C4-2B (cell line): ENCODE results near the gene UPF2.

Experiments used
- ZFX ChIP-seq: fragments of 450-650 bp; IDR thresholded peaks from 2 replicates; pipeline ENCODE4 v1.6.1; 2017
- TF ChIP-seq, protein P1 (sequence below): fragments of 450-650 bp; conservative IDR thresholded peaks from 2 replicates; pipeline ENCODE4 v1.5.1; 2017; ENCODE audit warnings: mild to moderate bottlenecking

DNA sequence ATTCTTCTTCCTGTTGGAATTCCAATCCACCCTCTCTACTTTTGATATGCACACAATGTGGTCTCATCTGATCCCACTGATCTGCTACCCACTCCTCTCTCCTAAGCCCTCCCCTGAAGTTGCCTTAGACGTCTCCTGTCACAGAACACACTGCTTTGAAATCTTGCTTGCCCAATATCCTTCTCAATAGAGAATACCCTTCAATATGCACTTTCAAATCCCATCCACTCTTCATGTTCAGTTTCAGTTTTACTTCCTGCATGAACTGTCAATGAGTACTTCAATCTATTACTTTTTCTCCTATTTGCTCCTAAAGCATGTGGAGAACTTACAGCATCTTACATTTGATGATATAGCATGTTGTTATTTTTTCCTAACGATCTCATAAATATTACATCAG is 93.5 kb downstream of the UPF2 start:
- TF ChIP-seq, protein P1, sequence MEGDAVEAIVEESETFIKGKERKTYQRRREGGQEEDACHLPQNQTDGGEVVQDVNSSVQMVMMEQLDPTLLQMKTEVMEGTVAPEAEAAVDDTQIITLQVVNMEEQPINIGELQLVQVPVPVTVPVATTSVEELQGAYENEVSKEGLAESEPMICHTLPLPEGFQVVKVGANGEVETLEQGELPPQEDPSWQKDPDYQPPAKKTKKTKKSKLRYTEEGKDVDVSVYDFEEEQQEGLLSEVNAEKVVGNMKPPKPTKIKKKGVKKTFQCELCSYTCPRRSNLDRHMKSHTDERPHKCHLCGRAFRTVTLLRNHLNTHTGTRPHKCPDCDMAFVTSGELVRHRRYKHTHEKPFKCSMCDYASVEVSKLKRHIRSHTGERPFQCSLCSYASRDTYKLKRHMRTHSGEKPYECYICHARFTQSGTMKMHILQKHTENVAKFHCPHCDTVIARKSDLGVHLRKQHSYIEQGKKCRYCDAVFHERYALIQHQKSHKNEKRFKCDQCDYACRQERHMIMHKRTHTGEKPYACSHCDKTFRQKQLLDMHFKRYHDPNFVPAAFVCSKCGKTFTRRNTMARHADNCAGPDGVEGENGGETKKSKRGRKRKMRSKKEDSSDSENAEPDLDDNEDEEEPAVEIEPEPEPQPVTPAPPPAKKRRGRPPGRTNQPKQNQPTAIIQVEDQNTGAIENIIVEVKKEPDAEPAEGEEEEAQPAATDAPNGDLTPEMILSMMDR, result no peak
- no peak for TF ChIP-seq ZFX
